ENCODE results near the gene ADCY2. TPM values are rescaled to one million over a fixed set of nuclear protein-coding genes. Genes with fewer than 3 reads are reported as not detected.

Gene ADCY2
- polyA plus RNA-seq, 5 donors: 7.1 to 11.9 (median 11.0) TPM

DNA sequence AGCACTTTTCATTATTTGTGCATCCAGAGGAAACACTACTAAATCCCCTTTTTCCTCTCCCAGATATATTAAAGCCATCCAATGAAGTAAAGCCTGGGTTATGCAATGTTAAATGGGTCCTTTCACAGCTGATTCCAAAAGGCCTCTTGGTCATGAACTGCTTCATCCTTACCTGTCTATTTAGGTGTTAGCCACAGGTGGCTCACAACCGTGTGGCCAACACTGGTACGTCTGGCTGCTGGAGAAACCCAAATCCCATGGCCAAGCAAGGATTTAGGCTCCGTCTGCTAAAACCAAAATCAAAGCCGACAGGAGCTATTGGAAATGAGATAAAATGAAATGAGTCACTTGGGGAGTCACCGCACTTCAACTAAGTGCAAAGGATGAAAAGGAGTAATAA is 193.9 kb downstream of the ADCY2 start:
- no peak for DNase-seq

DNA sequence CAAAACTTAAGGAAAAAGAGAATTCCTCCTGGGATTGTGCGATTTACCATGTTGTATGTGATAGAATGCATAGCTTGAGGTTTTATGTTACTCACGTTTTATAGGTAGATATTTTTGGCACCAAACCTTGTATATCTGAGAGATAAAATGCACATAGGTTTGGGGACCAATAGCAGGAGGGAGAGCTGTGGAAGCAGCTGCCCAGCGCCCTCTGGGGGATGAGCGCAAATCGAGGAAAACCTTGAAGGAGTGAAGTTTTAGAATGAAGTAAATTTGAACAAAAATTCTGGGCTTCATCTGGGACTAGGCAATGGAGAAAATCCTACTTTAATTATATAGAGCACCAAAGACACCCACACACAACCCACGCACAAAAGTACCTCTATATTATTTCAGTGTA is 197.0 kb downstream of the ADCY2 start:
- DNase-seq: no peak

DNA sequence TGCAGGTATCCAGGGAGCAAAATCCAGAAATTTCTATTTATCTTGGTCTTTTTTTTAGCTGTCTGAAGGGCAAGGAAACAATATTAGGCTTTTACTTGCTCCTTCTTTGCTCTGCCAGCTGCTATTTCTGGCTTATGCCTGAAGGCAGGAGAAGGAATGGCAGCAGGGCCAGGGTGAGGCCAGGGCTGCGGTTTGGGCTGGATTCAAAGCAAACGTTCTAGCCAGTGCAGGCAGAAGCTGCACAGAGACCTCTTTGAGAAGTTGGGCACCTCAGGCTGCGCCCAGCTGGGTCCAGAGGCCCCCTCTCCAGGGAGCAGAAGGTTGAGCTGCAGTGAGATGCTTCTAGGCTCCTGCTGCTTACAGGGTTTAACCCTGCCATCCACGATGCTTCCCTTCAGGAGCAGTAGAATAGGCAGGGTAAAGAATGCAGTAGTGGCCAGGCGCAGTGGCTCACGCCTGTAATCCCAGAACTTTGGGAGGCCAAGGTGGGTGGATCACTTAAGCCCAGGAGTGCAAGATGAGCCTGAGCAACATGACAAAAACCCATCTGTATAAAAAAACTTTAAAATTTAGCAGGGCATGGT is 201.2 kb downstream of the ADCY2 start:
- DNase-seq: no peak

DNA sequence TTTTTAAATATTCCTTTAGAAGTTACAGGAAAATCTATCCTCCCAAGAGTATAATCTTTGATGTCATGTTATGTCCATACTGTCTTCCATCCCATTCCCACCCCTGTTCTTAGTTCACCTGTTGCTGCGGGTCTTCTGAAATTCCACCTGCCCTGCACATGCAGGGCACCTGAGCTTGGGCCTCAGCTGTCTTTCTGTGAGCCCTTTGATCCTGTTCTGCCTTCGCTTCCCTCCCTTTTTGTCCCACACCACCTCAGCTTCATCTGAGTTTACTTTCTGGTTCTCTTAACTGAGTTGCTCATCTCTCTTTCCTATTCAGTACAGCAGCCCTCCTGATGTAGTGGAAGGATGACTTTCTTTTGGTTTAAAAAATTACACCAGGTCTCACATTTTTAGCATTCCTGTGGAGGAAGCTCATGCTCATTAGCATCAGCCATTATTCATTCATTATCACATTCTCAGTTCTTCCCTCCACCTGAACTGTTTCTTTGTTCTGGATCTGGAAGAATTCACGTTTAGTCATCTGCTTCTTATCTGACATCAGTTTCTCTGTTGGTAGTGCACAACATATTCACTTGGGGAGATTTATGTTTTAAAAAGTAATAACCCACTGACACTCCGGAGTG is 211.0 kb downstream of the ADCY2 start:
- DNase-seq: no peak

DNA sequence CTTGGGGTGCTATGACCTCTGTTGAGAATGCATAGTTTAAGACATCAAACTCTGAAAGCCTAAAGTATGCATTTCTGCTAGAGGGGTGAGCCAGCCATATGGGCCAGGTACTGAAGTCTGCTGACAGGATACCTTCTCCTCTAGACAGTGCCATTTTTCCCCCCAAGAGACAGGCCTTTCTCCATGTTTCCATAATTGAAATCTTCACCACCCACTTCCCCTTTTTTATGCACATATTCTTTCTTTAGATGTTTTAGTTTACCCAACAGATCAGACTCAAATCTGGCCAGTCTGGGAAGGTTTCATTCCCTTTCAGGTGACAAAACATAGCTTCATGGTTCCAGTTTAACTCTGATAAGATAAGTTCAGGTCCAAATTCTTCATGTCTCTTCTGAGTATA is 212.8 kb downstream of the ADCY2 start:
- no peak for DNase-seq

DNA sequence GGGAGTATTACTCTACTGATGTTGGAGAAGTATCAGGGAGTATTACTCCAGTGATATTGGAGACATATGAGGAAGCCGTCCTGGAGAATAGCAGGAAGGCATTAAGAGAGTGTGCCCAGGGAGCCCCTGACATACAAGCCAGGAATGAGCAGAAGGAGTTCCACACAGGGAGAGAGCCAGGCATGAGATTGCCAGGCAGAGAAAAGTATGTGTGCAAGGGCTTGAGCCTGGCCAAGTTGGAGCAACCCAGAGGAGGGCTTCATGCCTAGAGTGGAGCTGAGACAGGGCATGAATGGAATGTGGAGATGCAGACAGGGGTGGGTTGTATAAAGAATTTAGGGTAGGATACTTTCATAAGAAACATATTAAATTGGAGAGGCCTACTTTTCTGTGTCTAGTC is 213.8 kb downstream of the ADCY2 start:
- no peak for DNase-seq

DNA sequence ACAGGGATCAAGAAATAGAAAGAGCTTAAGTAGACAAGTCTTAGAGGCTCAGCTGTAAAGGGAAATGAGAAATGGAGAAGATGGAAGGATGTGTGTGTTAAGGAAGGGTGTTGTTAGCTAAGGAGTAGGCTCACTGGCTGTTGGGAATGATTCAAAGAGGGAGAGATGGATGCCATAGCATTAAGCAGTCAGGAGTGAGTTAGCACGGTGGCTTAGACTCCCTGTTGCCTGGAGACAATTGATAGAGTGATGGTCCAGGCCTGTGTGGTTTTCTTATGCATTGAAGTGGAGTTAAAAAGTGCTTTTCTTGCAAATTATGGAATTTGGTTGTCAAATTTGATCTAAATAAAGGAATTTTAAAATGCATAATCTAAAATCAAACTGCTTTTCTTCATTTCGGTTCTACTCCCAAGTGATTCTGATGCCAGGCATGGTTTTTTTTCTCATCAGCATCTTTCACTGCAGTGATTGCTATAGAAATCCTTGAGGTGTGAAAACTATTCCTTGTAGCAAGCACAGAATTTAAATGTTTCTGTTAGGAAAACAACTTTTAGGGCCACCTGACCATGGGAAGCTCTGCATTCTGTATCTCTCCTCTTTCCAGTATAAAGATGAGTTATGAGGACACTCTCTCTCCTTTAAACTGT is 214.7 kb downstream of the ADCY2 start:
- DNase-seq: no peak

DNA sequence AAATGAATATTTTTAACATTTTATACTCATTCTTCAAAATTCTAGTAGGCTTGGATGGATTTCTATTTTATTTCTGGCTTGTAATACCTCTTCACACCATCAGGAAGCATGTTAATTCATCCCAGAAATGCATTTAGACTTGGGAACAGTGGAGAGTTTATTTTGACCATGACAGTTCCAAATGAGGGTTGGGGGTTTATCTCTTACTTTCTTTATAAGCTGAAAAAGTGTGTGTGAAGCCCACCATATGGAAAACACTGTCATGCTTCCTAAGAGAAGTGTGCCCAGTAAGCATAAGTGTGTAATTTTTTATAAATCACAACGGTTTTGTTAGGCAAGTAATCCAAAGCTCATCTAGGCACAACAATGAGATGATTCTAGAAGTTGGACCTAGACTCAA is 215.6 kb downstream of the ADCY2 start:
- no peak for DNase-seq

DNA sequence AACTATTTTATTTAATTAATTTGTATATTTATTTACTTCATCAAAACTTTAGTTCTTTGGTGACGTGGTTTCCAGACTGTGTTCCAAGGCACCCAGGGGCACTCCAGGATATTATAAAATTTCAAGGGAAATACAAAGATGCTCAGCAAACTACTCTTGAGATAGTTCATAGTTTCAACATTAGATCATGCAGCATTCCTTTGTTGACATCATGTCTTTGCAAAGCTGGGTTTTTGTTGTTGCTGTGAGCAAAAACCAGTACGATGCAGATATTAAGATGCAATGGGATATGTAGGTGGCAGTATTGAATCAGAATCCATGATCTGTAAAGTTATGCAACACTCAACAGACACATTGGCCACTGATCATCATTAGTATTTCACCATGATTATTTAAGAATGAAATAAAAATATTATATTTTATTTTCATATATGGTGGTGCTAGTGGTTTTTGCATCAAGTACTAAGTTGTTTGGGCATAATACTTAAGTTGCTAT is 219.7 kb downstream of the ADCY2 start:
- no peak for DNase-seq

DNA sequence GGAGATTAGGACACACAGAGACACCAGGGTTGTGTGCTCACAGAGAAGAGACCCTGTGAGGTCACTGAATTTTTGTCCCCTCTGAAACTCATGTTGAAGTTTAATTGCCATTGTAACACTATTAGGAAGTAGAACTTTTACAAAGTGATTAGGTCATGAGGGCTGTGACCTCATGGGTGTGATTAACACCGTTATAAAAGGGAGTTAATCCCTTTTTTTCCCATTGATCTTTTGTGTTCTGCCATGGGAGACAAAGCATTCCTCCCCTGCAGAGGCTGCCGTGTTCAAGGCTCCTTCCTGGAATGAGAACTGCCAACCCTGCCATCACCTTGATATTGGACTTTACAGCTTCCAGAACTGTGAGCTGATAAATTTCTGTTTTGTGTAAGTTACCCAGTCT is 221.0 kb downstream of the ADCY2 start:
- DNase-seq: no peak

DNA sequence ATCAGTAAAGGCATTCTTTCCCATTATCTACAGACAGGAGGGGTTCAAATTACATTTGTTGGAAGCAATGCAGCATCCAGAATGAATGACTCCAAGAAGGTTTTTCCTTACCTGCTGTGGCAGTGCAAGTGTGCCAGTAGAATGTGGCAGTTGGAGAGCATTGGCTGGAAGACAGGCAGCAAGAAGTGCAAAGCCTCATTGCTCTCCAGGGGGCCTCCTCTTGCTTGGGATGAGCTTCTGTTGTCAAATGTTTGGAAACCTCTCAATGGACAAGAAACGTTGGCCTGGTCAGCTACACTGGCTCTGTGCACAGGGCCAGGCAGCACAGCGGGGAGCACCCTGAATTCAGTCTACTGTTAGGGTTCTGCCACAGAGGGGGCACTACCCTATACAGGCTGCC is 226.6 kb downstream of the ADCY2 start:
- no peak for DNase-seq

DNA sequence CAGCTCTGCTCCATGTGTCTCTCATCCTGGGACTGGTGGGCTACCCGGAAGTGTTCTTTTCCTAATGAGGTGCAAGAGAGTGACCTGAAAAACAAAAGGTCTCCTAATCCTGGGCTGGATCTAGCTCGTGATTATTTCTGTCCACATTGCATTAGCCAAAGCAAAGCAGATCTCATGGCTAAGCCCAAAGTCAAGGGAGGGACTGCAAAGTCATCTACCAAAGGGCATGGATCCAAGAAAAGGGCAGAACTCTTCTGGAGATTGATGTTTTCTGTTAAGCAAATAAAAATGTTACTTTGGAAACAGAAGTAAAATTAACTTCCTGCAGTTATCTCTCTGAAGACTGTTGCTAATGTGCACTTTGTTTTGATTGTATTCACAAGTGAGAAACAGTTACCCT is 229.8 kb downstream of the ADCY2 start:
- DNase-seq: no peak

DNA sequence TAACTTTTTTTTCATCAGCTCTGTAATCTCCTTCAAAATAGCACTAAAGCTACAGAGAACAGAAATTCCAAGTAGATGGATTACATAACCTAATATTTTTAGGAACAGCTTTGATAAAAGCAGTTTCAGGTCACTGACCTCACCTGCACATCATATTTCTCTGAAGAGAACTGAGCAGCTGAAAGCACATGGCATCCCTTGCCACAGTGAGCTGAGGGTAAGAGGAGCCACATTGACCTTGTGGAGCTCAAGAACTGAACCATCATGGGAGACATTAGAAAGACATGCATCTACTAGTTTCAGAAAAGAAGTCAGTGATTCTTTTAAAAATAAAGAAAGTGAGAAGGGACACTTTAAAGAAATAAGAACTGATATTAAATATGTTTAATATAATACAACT is 232.3 kb downstream of the ADCY2 start:
- DNase-seq: no peak

DNA sequence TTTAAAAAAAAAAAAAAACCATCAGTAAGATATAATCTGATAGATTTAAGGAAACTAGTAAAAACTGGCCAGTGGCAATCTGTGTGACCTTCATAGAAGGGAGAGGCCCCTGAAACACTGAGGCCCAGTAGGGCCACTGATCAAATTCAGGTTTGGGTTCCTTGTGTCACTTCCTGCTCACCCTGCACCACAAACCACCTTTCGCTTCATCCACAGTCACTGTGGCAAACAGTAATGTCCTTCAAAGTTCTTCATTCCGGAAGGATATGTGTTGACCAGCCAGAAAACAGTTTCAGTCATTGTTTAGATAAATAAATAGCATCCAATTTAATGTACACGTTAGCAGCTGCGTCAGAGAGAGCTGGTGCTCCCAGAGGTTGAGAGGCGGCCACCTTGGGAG is 232.9 kb downstream of the ADCY2 start:
- no peak for DNase-seq

DNA sequence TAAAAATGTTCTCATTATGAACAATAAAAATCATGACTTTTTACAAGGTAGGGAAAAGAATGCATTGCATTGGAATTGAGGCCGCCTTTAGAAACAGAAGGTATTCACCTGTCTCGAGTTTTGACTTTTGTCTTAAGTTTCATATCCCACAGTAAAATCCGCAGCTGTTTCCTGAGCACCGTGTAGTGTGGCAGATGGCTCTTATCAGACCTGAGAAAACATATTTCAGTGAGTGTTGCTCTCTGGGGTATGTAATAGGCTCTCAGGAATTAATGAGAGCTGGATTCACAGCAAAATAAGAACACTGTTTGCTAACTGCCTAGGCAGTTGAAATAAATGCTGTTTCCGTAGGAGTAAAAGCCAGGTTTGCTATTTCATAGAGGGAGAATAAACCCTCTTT is 233.6 kb downstream of the ADCY2 start:
- no peak for DNase-seq

DNA sequence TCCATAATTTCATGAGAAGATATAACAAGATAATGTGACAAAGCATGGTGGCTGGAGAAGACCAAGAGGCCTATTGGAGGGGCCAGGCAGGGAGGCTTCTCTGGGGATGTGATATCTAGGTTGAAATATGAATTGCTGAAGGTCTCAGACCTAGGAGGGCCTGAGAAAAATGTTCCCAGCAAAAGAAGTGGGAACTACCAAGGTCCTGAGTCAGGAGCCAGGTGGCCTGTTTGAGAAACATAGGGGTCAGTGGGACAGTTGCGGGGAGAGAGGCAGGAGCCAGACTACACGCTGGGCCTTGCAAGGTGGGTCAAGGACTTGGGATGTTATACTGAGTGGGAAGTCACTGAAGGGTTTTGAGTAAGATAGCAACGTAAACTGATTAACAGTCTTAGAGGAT is 238.9 kb downstream of the ADCY2 start:
- no peak for DNase-seq

DNA sequence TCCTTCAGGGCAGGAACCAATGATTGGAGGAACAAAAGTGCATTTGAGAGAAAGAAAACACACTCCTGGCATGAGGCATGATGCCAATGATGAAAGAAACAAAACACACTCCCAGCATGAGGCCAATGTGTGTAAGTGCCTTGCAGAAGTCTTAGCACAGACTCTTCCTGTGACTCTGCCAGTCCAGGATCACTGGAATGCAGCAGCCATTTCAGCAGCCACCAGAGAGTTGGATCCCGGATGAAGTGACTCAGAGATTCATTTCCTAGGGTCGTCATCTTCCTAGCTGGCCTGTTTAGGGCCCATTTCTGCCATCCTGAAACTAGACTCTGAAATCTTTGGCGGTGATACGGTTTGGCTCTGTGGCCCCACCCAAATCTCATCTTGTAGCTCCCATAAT is 242.5 kb downstream of the ADCY2 start:
- no peak for DNase-seq

DNA sequence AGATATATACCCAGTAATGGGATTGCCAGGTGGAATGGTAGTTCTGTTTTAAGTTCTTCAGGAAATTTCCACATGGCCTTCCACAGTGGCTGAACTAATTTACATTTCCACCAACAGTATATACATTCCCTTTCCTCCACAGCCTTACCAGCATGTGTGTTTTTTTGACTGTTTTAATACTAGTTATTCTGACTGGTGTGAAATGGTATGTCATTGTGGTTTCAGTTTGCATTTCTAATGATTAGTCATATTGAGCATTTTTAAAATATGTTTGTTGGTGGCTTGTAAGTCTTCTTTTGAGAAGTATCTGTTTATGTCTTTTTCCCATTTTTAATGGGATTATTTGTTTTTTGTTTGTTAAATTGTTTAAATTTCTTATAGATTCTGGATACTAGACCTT is 246.1 kb downstream of the ADCY2 start:
- DNase-seq: no peak

DNA sequence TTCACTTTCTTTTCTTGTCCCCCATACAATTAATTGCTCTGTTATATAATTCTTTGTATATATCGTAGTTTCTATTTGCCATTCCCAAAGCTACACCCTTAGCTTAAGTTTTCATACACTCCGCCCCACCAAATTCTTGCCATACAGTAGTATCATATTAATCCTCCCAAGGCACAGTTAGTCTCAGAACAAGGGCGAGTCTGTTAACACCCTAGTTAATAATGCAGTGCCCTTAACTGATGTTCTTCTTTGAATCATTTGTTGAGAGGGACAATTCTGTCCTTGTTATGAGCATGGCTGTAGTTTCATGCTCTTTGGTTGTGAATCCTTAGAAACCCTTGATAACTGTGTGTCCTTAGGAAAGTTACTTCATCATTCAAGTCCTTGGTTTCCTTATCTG is 248.8 kb downstream of the ADCY2 start:
- DNase-seq: no peak

DNA sequence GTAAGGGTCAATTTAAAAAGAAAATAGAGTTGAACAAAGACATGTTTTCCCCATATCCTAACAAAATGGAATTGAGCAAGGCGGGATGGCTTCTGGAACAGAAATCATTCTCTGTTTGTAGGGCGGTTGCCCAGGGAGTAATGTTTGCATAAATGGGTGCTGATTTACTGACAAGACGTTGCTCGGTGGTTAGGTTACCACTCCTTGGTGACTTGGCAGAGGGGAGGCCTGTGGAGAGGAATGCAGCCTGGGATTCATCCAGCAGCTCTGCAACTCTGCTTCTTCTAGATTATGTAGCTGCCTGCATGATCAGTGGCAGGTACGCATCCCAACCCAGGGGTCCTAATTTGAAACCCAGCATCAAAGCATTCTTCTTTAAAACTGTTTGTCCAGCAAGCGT is 254.8 kb downstream of the ADCY2 start:
- no peak for DNase-seq

DNA sequence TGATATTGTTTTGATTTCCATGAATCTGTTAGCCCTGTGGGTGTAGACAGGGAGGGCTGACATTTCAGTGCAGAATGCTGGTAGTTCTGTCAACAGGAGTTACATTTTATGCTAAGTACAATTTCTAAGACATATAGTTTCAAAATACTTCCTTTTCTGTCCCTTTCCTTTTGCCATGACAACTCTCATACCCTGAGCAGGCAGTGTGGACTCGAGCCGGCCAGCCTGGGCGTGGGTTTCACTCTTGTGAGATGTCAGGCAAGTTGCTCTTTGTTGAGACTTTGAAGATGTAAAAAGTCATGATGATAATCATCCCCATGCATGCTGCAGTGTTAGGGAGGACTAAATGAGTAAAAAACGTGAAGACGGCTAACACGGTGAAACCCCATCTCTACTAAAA is 257.1 kb downstream of the ADCY2 start:
- DNase-seq: no peak

DNA sequence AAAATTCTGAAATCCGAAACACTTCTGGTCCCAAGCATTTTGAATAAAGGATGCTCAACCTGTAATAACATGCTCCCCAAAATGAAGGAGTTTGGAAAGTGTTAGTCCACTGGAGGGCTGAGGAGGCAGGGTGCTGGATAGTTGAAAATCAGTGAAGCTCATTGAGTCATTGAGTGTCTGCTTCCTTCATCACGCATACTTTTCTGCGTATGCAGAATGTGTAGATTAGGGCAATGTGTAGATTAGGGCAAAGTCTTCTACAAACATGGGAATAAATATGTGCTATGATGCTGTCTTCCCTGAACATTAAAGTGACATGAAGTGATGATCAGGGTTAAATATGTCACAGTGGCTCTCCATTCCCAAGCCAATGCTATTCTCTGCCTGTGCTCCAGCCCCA is 261.2 kb downstream of the ADCY2 start:
- DNase-seq: no peak

DNA sequence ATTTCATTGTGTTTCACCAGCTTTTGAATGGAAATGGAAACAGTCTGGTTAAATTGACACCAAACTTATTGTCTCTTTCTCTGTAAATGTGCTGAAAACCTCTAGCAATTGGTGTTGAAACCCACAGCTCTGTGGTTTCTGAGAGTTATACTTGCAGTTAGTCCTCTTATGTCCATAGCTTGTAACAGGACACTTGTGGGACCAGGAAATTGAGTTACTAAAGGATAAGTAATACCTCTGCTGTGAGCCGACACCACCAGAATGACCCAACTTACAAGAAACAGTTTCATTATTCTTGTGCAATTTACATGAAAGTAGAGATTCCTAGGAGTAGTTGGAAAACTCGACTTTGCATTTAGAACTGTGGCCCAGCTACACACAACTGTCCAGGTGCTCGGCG is 263.5 kb downstream of the ADCY2 start:
- no peak for DNase-seq

DNA sequence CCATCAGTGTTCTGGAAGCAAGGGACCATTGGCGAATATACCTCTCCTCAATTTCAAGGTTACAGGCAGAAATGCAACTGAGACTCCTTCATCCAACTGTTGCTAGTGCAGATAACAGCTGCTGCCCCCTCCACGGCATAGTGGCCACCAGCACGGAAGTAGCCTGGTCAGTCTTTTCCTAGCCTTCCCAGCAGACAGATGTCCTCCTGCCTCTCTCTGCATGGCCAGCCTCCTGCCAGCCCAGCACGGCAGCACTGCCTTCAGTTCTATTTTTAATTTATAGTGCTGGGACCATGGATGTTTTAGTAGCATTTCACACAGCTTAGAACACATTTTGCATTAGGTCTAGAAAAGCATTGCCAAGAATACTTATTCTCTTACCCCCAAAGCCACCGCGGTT is 266.4 kb downstream of the ADCY2 start:
- no peak for DNase-seq

Measured in right lung (tissue), 5 donors.